ENCODE results near the gene FOXB2. TPM values are rescaled to one million over a fixed set of nuclear protein-coding genes. Genes with fewer than 3 reads are reported as not detected.
"Not testable (repeated sequence)": the region's sequence is repeated elsewhere in the genome, so short reads cannot be mapped to it uniquely, and the experiment has no call there.

The FOXB2 gene
- total RNA-seq = not detected

DNA sequence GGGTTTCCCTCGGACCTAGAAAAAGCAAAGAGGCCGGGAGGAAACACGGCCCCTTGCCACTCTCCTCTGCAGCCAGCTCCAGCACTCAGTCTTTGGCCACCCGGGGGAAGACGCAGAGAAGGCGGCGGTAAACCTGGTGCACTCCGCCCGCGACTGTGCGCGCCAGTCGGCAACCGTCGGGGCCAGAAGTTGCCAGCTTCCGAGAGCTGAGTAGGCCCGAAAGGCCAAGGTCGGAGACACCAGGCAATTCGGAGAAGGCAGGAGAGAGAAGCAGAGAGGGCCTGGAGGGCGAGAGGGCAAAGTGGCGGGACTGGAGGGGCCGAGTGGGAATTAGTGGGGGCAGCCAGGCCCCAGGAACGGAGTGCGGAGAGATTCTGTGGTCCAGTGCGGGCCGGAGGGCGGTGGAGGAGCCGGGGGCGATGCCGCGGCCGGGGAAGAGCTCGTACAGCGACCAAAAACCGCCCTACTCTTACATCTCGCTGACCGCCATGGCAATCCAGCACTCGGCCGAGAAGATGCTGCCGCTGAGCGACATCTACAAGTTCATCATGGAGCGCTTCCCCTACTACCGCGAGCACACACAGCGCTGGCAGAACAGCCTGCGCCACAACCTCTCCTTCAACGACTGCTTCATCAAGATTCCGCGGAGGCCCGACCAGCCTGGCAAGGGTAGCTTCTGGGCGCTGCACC, at the start of gene FOXB2:
Gene FOXB2, plus strand, starts transcription at position 420 of the 690 bp plus-strand sequence. Its CDS starts 0 bp downstream, at position 420.
- Mint-ChIP-seq H3K9me3 (ENCODE audit: low read depth) (no peaks in the 10 kb centered on the region), H3K27ac (no peak within 1 kb of the TSS), H3K4me1 (peaks cover 34% of the 10 kb centered on the region), H3K27me3 (peaks cover 72% of the 10 kb centered on the region), H3K36me3 (ENCODE audit: low read depth) (peaks cover 2% of the 10 kb centered on the region), H3K4me3 (peak within 1 kb of the TSS; percentile 3)
- intact Hi-C loops (cut with DNase I, micrococcal nuclease) = loop anchor here in 1 of 2 experiments (10.0 kb wide), 1 partner anchor 575 kb away; no protein-coding TSS in a partner anchor
- DNase-seq (peak; percentile 37), ATAC-seq (no peak)
- POLR2A ChIA-PET = no interaction called here
- CTCF ChIA-PET = no interaction called here

- intact Hi-C loops (cut with DNase I, micrococcal nuclease) = no loop called here
- no peak overlapping the region for H3K4me3 Mint-ChIP-seq
- H3K4me1 Mint-ChIP-seq = no peaks in the 10 kb centered on the region
- ATAC-seq (no peak), DNase-seq (no peak)
- CTCF ChIA-PET = no interaction called here
- H3K36me3 Mint-ChIP-seq (ENCODE audit: low read depth) = no peaks in the 10 kb centered on the region
- H3K27me3 Mint-ChIP-seq = peaks cover 5% of the 10 kb centered on the region
- no peak overlapping the region for H3K27ac Mint-ChIP-seq
- POLR2A ChIA-PET = no interaction called here
- peaks cover 3% of the 10 kb centered on the region for H3K9me3 Mint-ChIP-seq (ENCODE audit: low read depth)
These were observed 49.7 kb upstream of the FOXB2 start for GRCh38 chr9:76969716-76970115.

DNA sequence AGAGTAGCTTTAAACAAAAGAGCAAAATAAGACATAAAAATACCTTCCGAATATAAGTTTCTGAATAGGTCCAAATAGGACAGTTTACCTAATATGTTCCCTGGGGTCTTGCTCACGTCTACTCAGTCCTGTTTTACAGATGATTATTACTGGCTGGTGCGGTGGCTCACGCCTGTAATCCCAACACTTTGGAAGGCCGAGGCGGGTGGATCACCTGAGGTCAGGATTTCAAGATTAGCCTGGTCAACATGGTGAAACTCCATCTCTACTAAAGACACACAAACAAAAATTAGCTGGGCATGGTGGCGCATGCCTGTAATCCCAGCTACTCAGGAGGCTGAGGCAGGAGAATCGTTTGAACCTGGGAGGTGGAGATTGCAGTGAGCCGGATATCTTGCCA, 40.6 kb upstream of the FOXB2 start:
- ATAC-seq; H3K4me1 Mint-ChIP-seq; CTCF ChIA-PET; H3K27ac Mint-ChIP-seq; POLR2A ChIA-PET; DNase-seq; H3K4me3 Mint-ChIP-seq; intact Hi-C loops (cut with DNase I, micrococcal nuclease); H3K36me3 Mint-ChIP-seq (ENCODE audit: low read depth); H3K27me3 Mint-ChIP-seq; H3K9me3 Mint-ChIP-seq (ENCODE audit: low read depth): not testable (repeated sequence)

GRCh38 chr9:76980566-76980965, 38.9 kb upstream of the FOXB2 start:
- DNase-seq = no peak
- peaks cover 5% of the 10 kb centered on the region for H3K27me3 Mint-ChIP-seq
- no peak for ATAC-seq
- POLR2A ChIA-PET = no interaction called here
- no peak overlapping the region for H3K4me3 Mint-ChIP-seq
- CTCF ChIA-PET = no interaction called here
- intact Hi-C loops (cut with DNase I, micrococcal nuclease) = loop anchor here in 1 of 2 experiments (10.0 kb wide), 1 partner anchor 536 kb away; no protein-coding TSS in a partner anchor
- H3K4me1 Mint-ChIP-seq = no peaks in the 10 kb centered on the region
- no peaks in the 10 kb centered on the region for H3K9me3 Mint-ChIP-seq (ENCODE audit: low read depth)
- H3K36me3 Mint-ChIP-seq (ENCODE audit: low read depth) = no peaks in the 10 kb centered on the region
- H3K27ac Mint-ChIP-seq = no peak overlapping the region

GRCh38 chr9:76984486-76984885, 35.0 kb upstream of the FOXB2 start:
- ChIA-PET POLR2A (no interaction called here), CTCF (no interaction called here)
- Mint-ChIP-seq H3K27ac (no peak overlapping the region), H3K27me3 (peaks cover 2% of the 10 kb centered on the region), H3K36me3 (ENCODE audit: low read depth) (no peaks in the 10 kb centered on the region), H3K4me1 (no peaks in the 10 kb centered on the region), H3K4me3 (no peak overlapping the region), H3K9me3 (ENCODE audit: low read depth) (no peaks in the 10 kb centered on the region)
- no peak for DNase-seq
- intact Hi-C loops (cut with DNase I, micrococcal nuclease) = loop anchor here in 1 of 2 experiments (10.0 kb wide), 1 partner anchor 540 kb away; no protein-coding TSS in a partner anchor
- no peak for ATAC-seq

DNA sequence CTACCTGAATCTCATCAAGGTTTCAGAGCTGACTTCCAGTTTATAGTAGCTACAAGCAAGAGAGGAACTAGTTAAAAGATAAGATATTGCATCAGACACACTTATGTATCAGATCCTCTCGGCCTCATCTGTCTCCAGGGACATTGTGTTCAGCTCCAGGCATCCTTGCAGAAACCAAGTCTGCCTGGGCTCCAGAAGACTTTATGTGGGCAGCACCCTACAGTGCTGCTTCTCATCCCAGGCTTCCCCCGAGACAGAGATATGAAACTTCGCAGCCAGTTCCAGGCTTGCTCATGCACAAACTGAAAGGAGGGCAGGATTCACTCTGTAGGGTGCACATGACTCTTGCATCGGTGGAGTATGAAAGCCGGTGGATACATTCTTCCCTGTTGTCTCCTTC, 33.9 kb upstream of the FOXB2 start:
- Mint-ChIP-seq H3K27me3 (peaks cover 2% of the 10 kb centered on the region), H3K4me1 (no peaks in the 10 kb centered on the region)

GRCh38 chr9:76987594-76988200, 31.8 kb upstream of the FOXB2 start:
- intact Hi-C loops (cut with DNase I, micrococcal nuclease) = loop anchor here in 1 of 2 experiments (2.0 to 10.0 kb wide), 2 partner anchors 177 to 543 kb away; no protein-coding TSS in a partner anchor
- ChIA-PET CTCF (interaction anchor here (0.9 to 1.6 kb wide), 3 partner anchors 9 to 177 kb away, joined by 3 to 6 read pairs (median 4); no protein-coding TSS in a partner anchor), POLR2A (no interaction called here)
- Mint-ChIP-seq H3K27ac (no peak overlapping the region), H3K9me3 (ENCODE audit: low read depth) (no peaks in the 10 kb centered on the region), H3K36me3 (ENCODE audit: low read depth) (no peaks in the 10 kb centered on the region), H3K4me3 (no peak overlapping the region), H3K4me1 (no peaks in the 10 kb centered on the region), H3K27me3 (peaks cover 2% of the 10 kb centered on the region)
- no peak for ATAC-seq
- DNase-seq = peak; percentile 22

More for the DNA sequence above, 33.9 kb upstream of the FOXB2 start:
- H3K36me3 Mint-ChIP-seq (ENCODE audit: low read depth) = no peaks in the 10 kb centered on the region
- H3K4me3 Mint-ChIP-seq = no peak overlapping the region
- no peak for ATAC-seq
- no peak overlapping the region for H3K27ac Mint-ChIP-seq
- POLR2A ChIA-PET = no interaction called here
- intact Hi-C loops (cut with DNase I, micrococcal nuclease) = loop anchor here in 1 of 2 experiments (10.0 kb wide), 1 partner anchor 541 kb away; no protein-coding TSS in a partner anchor
- DNase-seq = no peak
- CTCF ChIA-PET = no interaction called here
- no peaks in the 10 kb centered on the region for H3K9me3 Mint-ChIP-seq (ENCODE audit: low read depth)

DNA sequence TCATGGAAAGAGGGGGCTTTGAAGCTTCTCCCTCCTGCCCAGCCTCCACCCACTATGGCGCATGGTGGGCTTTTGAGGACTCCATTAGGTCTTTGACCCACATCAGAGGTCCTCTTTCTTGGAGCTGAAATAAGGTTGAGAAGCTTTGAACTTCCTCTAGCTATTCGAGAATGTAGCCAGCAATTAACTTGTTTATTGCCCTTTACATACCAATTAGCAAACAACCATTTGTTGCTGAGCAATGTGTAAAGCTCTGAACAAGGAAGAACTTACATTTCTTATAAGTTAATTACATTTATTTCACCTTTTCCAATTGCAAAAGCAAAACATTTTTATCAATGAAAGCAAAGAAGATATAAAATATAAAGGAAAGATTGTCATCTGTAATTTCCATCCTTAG, 30.5 kb upstream of the FOXB2 start:
- ATAC-seq = no peak
- Mint-ChIP-seq H3K36me3 (ENCODE audit: low read depth) (no peaks in the 10 kb centered on the region), H3K4me1 (no peaks in the 10 kb centered on the region), H3K27ac (no peak overlapping the region), H3K4me3 (no peak overlapping the region), H3K27me3 (peaks cover 2% of the 10 kb centered on the region), H3K9me3 (ENCODE audit: low read depth) (no peaks in the 10 kb centered on the region)
- DNase-seq = no peak
- ChIA-PET POLR2A (no interaction called here), CTCF (no interaction called here)
- intact Hi-C loops (cut with DNase I, micrococcal nuclease) = loop anchor here in 1 of 2 experiments (10.0 kb wide), 1 partner anchor 544 kb away; no protein-coding TSS in a partner anchor

GRCh38 chr9:76989501-76989900, 30.0 kb upstream of the FOXB2 start:
- Mint-ChIP-seq H3K27ac (no peak overlapping the region), H3K4me1 (no peaks in the 10 kb centered on the region), H3K27me3 (peaks cover 2% of the 10 kb centered on the region), H3K36me3 (ENCODE audit: low read depth) (no peaks in the 10 kb centered on the region), H3K4me3 (no peak overlapping the region), H3K9me3 (ENCODE audit: low read depth) (no peaks in the 10 kb centered on the region)
- ChIA-PET CTCF (no interaction called here), POLR2A (no interaction called here)
- no peak for DNase-seq
- intact Hi-C loops (cut with DNase I, micrococcal nuclease) = loop anchor here in 1 of 2 experiments (10.0 kb wide), 1 partner anchor 545 kb away; no protein-coding TSS in a partner anchor
- no peak for ATAC-seq

DNA sequence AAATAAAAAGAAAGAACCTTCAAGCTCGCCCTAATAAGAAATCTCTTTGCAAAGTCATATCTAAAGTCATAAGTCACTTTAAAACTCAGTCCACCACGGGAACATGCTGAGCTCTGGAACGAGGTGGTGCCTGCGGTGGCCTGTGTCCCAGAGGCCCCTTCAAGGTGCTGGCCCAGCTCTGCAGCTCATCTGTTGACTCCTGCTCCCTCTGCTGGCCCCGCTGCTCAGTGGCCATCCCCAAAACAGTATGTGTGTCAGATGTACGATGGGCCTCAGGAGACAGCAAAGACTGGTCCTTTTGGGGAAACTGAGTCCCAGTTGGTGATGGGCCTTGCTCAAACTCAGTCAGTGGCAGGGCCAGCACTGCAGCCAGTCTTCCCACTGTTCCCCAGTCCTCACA, 22.8 kb upstream of the FOXB2 start:
- H3K4me1 Mint-ChIP-seq = no peaks in the 10 kb centered on the region
- no peaks in the 10 kb centered on the region for H3K36me3 Mint-ChIP-seq (ENCODE audit: low read depth)
- CTCF ChIA-PET = interaction anchor here (0.7 to 3.7 kb wide), 9 partner anchors 8 to 684 kb away, joined by 3 to 19 read pairs (median 3); no protein-coding TSS in a partner anchor
- intact Hi-C loops (cut with DNase I, micrococcal nuclease) = no loop called here
- DNase-seq = peak; percentile 42
- ATAC-seq = no peak
- H3K9me3 Mint-ChIP-seq (ENCODE audit: low read depth) = no peaks in the 10 kb centered on the region
- POLR2A ChIA-PET = interaction anchor here (0.6 kb wide), 1 partner anchor 14 kb away, joined by 4 read pairs; no protein-coding TSS in a partner anchor
- H3K27me3 Mint-ChIP-seq = peaks cover 4% of the 10 kb centered on the region
- no peak overlapping the region for H3K27ac Mint-ChIP-seq
- H3K4me3 Mint-ChIP-seq = no peak overlapping the region

DNA sequence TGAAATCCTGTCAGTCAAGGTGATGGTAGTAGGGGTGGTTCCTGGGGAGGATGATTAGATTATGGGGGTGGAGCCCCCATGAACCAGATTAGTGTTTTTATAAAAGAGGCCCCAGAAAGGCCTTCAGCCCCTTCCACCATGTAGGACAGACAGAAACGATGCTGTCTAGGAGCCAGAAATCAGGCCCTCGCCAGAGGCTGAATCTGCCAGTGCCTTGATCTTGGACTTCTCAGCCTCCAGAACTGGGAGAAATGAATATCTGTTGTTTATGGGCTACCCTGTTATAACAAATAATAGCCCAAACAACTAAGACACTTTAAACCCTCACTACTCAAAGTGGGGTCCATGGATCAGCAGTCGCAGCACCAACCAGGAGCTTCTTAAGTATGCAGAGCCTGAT, 20.2 kb upstream of the FOXB2 start:
- POLR2A ChIA-PET = no interaction called here

DNA sequence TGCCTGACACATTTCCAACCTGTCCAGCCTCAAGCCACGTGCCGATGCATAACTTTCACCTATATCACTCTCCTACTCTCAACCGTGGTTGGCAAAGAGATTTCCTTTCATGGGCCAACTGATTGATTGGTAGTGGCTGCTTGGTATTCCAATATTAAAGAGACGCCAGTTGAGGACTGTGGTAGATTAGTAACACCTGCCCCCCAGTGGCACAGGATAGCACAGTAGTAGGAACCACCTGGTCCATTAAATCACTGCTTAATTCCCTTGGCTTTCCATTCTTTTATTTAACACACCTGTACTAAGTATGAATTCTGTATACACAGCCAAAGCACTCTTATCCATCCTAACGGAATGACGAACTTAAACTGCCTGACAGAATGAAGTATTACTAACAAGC, 19.1 kb upstream of the FOXB2 start:
- H3K27ac Mint-ChIP-seq = no peak overlapping the region
- no peaks in the 10 kb centered on the region for H3K36me3 Mint-ChIP-seq (ENCODE audit: low read depth)
- no peak overlapping the region for H3K4me3 Mint-ChIP-seq
- ChIA-PET POLR2A (no interaction called here), CTCF (no interaction called here)
- H3K27me3 Mint-ChIP-seq = peaks cover 15% of the 10 kb centered on the region
- ATAC-seq = no peak
- no peak for DNase-seq
- no peaks in the 10 kb centered on the region for H3K4me1 Mint-ChIP-seq
- intact Hi-C loops (cut with DNase I, micrococcal nuclease) = no loop called here
- no peaks in the 10 kb centered on the region for H3K9me3 Mint-ChIP-seq (ENCODE audit: low read depth)

More for the DNA sequence above, 20.2 kb upstream of the FOXB2 start:
- Mint-ChIP-seq H3K27me3 (peaks cover 12% of the 10 kb centered on the region), H3K36me3 (ENCODE audit: low read depth) (no peaks in the 10 kb centered on the region), H3K4me1 (no peaks in the 10 kb centered on the region), H3K27ac (no peak overlapping the region), H3K9me3 (ENCODE audit: low read depth) (no peaks in the 10 kb centered on the region), H3K4me3 (no peak overlapping the region)
- CTCF ChIA-PET = no interaction called here
- DNase-seq = no peak
- intact Hi-C loops (cut with DNase I, micrococcal nuclease) = no loop called here
- no peak for ATAC-seq

Measured in activated CD4-positive, alpha-beta T cell treated with anti-CD3 and anti-CD28 coated beads for 36 hours (primary cell).